ENCODE results near the gene CEP63. TPM values are rescaled to one million over a fixed set of nuclear protein-coding genes. Genes with fewer than 3 reads are reported as not detected.

CEP63 gene
- total and polyA plus RNA-seq, 12 donors, result 20.1 to 38.8 (median 30.8) TPM

DNA sequence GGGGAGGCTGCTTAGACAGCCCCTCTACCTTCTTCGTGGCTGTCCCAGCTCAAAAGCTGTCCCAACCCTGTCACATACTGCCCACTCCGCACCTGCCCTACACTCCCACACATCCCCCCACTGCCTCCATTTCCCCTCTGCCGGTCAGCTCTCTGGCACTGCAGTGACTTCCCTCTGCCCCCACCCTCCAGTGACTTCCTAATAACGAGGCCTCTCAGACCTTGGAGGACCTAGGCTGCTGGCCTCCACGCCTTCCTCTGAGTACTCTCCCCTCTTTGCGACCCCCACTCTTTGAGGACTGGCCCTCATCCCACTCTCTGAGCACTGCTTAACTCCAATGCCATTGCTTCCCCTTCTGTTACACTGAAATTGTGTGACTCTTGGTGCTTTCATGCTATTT lies 119.7 kb downstream of the CEP63 start:
- H3K4me3 ChIP-seq, result no peak overlapping the region
- peak overlapping the region in 1 of 10 donors; percentile 64 for H3K27ac ChIP-seq
- intact Hi-C loops (cut with DNase I), result loop anchor here in 6 of 10 donors (5.0 to 10.0 kb wide), 5 partner anchors 149 to 1289 kb away; no protein-coding TSS in a partner anchor
- WGBS, 2 donors, result 66 to 81% methylated on average over 6 of the region's 6 CpGs
- H3K27me3 ChIP-seq, result no peaks in the 10 kb centered on the region
- peaks cover 0 to 29% (median 6%) of the 10 kb centered on the region in 9 donors for H3K4me1 ChIP-seq
- H3K9me3 ChIP-seq, result no peaks in the 10 kb centered on the region
- ATAC-seq (no peak), DNase-seq (no peak)
- no peak for TF ChIP-seq CTCF (IDR thresholded peaks at IDR 0.05)
- H3K36me3 ChIP-seq, result peaks cover 0 to 7% (median 0%) of the 10 kb centered on the region in 9 donors

GRCh38 chr3:134606033-134607025 lies 120.5 kb downstream of the CEP63 start:
- WGBS, 2 donors, result 42 to 49% methylated on average over 12 of the region's 12 CpGs
- no peak for ATAC-seq
- Histone ChIP-seq H3K4me1 (peaks cover 0 to 21% (median 6%) of the 10 kb centered on the region in 9 donors), H3K9me3 (no peaks in the 10 kb centered on the region), H3K36me3 (peaks cover 0 to 7% (median 0%) of the 10 kb centered on the region in 9 donors), H3K27me3 (no peaks in the 10 kb centered on the region), H3K27ac (peak overlapping the region in 1 of 10 donors; percentile 64), H3K4me3 (no peak overlapping the region)
- DNase-seq, result no peak
- intact Hi-C loops (cut with DNase I), result loop anchor here in 6 of 10 donors (5.0 to 10.0 kb wide), 5 partner anchors 148 to 1288 kb away; no protein-coding TSS in a partner anchor
- TF ChIP-seq CTCF (IDR thresholded peaks at IDR 0.05), result no peak

GRCh38 chr3:134607054-134608022 lies 121.5 kb downstream of the CEP63 start:
- TF ChIP-seq CTCF (IDR thresholded peaks at IDR 0.05), result no peak
- no peak for DNase-seq
- no peak overlapping the region for H3K4me3 ChIP-seq
- H3K27ac ChIP-seq, result peak overlapping the region in 1 of 10 donors; percentile 64
- H3K36me3 ChIP-seq, result peaks cover 0 to 7% (median 0%) of the 10 kb centered on the region in 9 donors
- no peak for ATAC-seq
- no peaks in the 10 kb centered on the region for H3K27me3 ChIP-seq
- WGBS, 2 donors, result 75 to 80% methylated on average over 13 of the region's 13 CpGs
- intact Hi-C loops (cut with DNase I), result loop anchor here in 6 of 10 donors (5.0 to 10.0 kb wide), 5 partner anchors 147 to 1287 kb away; no protein-coding TSS in a partner anchor
- no peaks in the 10 kb centered on the region for H3K9me3 ChIP-seq
- peaks cover 0 to 20% (median 6%) of the 10 kb centered on the region in 9 donors for H3K4me1 ChIP-seq

All from heart right ventricle (tissue), 16 donors.